ENCODE data around the gene INPP5D. TPM values are rescaled to one million over a fixed set of nuclear protein-coding genes. Genes with fewer than 3 reads are reported as not detected.

INPP5D gene
- total RNA-seq, 1 donor: under 0.01 TPM

DNA sequence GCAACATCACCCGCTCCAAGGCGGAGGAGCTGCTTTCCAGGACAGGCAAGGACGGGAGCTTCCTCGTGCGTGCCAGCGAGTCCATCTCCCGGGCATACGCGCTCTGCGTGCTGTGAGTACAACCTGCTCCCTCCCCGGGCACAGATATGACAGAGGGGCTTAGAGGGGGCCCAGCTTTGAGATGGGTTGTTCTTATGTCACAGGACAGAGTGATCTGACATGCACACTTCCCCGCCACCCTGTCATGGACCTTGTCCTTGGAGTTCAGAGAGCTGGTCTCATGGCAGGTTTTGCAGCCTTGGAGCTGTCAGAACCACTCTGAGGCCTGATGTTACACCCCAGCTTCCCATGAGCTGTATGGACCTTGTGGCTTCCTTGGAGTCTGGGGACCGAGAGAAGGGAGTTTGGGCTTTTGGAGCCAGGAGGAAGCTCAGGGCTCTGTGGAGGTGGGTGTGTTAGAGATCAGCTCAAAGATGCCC, 398 bp downstream of the INPP5D start:
- TF ChIP-seq, protein P1, sequence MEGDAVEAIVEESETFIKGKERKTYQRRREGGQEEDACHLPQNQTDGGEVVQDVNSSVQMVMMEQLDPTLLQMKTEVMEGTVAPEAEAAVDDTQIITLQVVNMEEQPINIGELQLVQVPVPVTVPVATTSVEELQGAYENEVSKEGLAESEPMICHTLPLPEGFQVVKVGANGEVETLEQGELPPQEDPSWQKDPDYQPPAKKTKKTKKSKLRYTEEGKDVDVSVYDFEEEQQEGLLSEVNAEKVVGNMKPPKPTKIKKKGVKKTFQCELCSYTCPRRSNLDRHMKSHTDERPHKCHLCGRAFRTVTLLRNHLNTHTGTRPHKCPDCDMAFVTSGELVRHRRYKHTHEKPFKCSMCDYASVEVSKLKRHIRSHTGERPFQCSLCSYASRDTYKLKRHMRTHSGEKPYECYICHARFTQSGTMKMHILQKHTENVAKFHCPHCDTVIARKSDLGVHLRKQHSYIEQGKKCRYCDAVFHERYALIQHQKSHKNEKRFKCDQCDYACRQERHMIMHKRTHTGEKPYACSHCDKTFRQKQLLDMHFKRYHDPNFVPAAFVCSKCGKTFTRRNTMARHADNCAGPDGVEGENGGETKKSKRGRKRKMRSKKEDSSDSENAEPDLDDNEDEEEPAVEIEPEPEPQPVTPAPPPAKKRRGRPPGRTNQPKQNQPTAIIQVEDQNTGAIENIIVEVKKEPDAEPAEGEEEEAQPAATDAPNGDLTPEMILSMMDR (IDR thresholded peaks at IDR 0.05; ENCODE audit: extremely low read depth, low read depth, low read length): no peak

DNA sequence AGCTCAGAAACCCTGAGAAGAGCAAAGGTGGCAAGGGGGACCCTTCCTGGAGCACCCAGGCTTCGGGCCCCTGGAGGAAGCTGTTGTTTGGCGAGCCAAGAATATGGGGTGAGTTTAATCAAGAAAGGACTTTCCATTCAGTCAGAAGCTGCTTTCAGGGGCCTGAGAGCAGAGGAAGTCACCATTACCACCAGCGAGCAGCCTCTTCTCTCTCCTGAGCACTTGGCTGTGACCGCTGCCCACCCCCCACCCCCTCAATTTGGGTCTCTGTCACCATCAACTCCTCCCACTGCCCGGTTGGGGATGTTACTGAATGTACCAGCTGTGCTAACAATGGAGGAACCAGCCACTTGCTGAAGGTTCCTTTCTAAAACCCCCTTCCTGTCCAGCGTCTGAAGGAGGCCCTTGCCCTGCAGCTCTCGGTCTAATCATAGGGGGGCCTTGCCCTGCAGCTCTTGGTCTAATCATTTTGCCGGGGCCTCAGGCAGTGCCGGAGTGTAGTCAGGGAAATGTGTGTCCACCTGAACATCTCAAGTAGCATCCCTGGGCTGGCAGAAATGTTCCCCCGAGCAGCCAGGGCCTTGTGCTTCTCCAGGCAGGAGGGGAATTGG, 943 bp downstream of the INPP5D start:
- Histone ChIP-seq H3K27me3 (ENCODE audit: insufficient read depth, low read length) (no peaks in the 10 kb centered on the region), H2AFZ (ENCODE audit: low read length) (no peak overlapping the region), H4K20me1 (ENCODE audit: insufficient read depth, low read length) (no peaks in the 10 kb centered on the region), H3K27ac (ENCODE audit: low read depth, low read length) (no peak overlapping the region), H3K79me2 (ENCODE audit: insufficient read depth, low read length) (no peaks in the 10 kb centered on the region), H3K36me3 (ENCODE audit: insufficient read depth, low read length) (no peaks in the 10 kb centered on the region), H3K4me3 (ENCODE audit: insufficient read depth, low read length) (no peak overlapping the region), H3K4me2 (ENCODE audit: insufficient read depth, low read length) (no peak overlapping the region), H3K9me3 (ENCODE audit: low read depth, low read length) (no peaks in the 10 kb centered on the region), H3K4me1 (ENCODE audit: insufficient read depth, low read length) (no peaks in the 10 kb centered on the region)
- no peak for DNase-seq (ENCODE audit: insufficient read length, low spot score, missing footprints)
- TF ChIP-seq, protein P1 (IDR thresholded peaks at IDR 0.05; ENCODE audit: extremely low read depth, low read depth, low read length): no peak

More for the DNA sequence above, 398 bp downstream of the INPP5D start:
- DNase-seq (ENCODE audit: insufficient read length, low spot score, missing footprints): no peak
- H3K36me3 ChIP-seq (ENCODE audit: insufficient read depth, low read length): no peaks in the 10 kb centered on the region
- H3K27ac ChIP-seq (ENCODE audit: low read depth, low read length): no peak overlapping the region
- H3K27me3 ChIP-seq (ENCODE audit: insufficient read depth, low read length): no peaks in the 10 kb centered on the region
- H3K4me1 ChIP-seq (ENCODE audit: insufficient read depth, low read length): no peaks in the 10 kb centered on the region
- H3K4me3 ChIP-seq (ENCODE audit: insufficient read depth, low read length): no peak overlapping the region
- H3K79me2 ChIP-seq (ENCODE audit: insufficient read depth, low read length): no peaks in the 10 kb centered on the region
- H3K4me2 ChIP-seq (ENCODE audit: insufficient read depth, low read length): no peak overlapping the region
- no peaks in the 10 kb centered on the region for H4K20me1 ChIP-seq (ENCODE audit: insufficient read depth, low read length)
- peak overlapping the region; percentile 47 for H2AFZ ChIP-seq (ENCODE audit: low read length)
- H3K9me3 ChIP-seq (ENCODE audit: low read depth, low read length): no peaks in the 10 kb centered on the region

DNA sequence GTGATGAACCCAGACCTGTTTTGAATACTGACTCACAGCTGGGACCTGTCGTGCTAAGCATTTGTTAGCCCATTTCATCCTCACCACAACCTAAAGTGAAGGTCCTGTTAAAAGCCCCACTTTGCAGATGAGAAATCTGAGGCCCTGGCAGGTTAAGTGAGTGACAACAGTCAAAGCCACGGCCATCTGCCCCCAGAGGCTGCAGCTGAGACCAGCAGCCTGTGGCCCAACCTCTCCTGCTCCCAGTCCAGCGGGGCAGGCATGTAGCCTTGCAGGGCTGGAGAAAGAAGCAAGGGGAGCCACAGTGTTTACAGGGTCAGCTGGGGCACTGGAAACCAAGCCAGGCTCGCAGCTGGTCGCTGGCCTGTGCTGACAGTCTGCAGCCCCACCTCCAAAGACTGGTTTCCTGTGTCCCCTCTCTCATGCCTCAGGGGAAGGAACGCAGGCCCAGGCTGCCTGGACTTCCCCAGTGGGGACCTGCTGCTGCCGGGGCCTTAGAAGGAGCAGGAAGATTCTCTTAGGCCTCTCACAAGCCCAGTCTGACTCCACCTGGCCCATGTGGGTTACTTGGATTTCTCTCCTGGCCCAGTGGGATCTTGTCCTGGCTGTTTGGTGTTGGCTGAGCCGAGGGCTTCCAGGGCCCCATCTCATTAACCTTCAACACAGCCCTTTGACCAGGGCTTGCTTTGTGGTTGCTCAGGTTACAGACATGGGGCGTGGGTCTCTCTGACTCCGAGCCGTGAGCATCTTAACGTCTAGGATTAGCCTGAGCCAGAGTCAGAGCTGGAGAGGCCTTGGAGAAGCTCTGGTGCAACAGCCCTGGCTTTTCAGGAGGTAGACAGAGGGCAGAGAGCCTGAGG, 1.7 kb downstream of the INPP5D start:
- peak; percentile 76 for DNase-seq (ENCODE audit: insufficient read length, low spot score, missing footprints)
- no peaks in the 10 kb centered on the region for H3K79me2 ChIP-seq (ENCODE audit: insufficient read depth, low read length)
- H3K27me3 ChIP-seq (ENCODE audit: insufficient read depth, low read length): no peaks in the 10 kb centered on the region
- no peaks in the 10 kb centered on the region for H4K20me1 ChIP-seq (ENCODE audit: insufficient read depth, low read length)
- no peaks in the 10 kb centered on the region for H3K9me3 ChIP-seq (ENCODE audit: low read depth, low read length)
- TF ChIP-seq, protein P1 (IDR thresholded peaks at IDR 0.05; ENCODE audit: extremely low read depth, low read depth, low read length): no peak
- H2AFZ ChIP-seq (ENCODE audit: low read length): no peak overlapping the region
- H3K4me1 ChIP-seq (ENCODE audit: insufficient read depth, low read length): no peaks in the 10 kb centered on the region
- no peak overlapping the region for H3K27ac ChIP-seq (ENCODE audit: low read depth, low read length)
- no peaks in the 10 kb centered on the region for H3K36me3 ChIP-seq (ENCODE audit: insufficient read depth, low read length)
- H3K4me3 ChIP-seq (ENCODE audit: insufficient read depth, low read length): no peak overlapping the region
- no peak overlapping the region for H3K4me2 ChIP-seq (ENCODE audit: insufficient read depth, low read length)

DNA sequence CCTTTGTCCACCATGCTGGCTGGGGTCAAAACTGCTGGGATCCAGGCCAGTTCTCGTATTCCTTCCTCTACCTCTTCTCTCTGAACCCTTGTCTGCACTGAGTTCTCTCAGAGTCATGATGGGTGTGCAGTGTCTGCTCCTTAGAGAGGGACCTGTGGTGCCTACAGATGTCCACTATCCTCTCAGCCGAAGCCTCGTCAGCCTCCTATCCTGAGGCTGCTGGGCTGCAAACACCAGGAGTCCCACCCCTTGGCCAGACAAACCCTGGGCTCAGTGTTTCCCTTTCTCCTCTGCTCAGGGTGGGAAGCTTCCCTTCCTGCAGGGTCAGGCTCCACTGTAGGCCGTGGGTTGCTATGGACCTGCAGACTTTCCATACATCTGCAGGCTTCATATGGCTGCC, 2.3 kb downstream of the INPP5D start:
- Histone ChIP-seq H3K79me2 (ENCODE audit: insufficient read depth, low read length) (no peaks in the 10 kb centered on the region), H3K27ac (ENCODE audit: low read depth, low read length) (no peak overlapping the region), H3K4me2 (ENCODE audit: insufficient read depth, low read length) (no peak overlapping the region), H3K4me3 (ENCODE audit: insufficient read depth, low read length) (no peak overlapping the region), H4K20me1 (ENCODE audit: insufficient read depth, low read length) (no peaks in the 10 kb centered on the region), H3K4me1 (ENCODE audit: insufficient read depth, low read length) (no peaks in the 10 kb centered on the region), H3K27me3 (ENCODE audit: insufficient read depth, low read length) (no peaks in the 10 kb centered on the region), H3K9me3 (ENCODE audit: low read depth, low read length) (no peaks in the 10 kb centered on the region), H3K36me3 (ENCODE audit: insufficient read depth, low read length) (no peaks in the 10 kb centered on the region), H2AFZ (ENCODE audit: low read length) (no peak overlapping the region)
- DNase-seq (ENCODE audit: insufficient read length, low spot score, missing footprints): no peak
- TF ChIP-seq, protein P1 (IDR thresholded peaks at IDR 0.05; ENCODE audit: extremely low read depth, low read depth, low read length): no peak
